Measurements from ENCODE around the gene NADK.
A peak's percentile ranks its signal among the peaks of the same experiment; 100 is the strongest.

Gene NADK

GRCh38 chr1:1797731-1798341 is 19.6 kb upstream of the NADK start:
- Histone ChIP-seq H3K79me2 (ENCODE audit: insufficient read depth, low read length) (peaks cover 84% of the 10 kb centered on the region), H3K36me3 (ENCODE audit: insufficient read depth, low read length) (peaks cover 94% of the 10 kb centered on the region)

GRCh38 chr1:1796466-1796865 is 18.2 kb upstream of the NADK start:
- Histone ChIP-seq H3K27ac (ENCODE audit: low read length) (no peak overlapping the region), H3K9ac (ENCODE audit: low read depth, low read length) (no peak overlapping the region), H4K20me1 (ENCODE audit: insufficient read depth, low read length) (peaks cover 62% of the 10 kb centered on the region), H3K79me2 (ENCODE audit: insufficient read depth, low read length) (peaks cover 80% of the 10 kb centered on the region), H3K36me3 (ENCODE audit: insufficient read depth, low read length) (peaks cover 92% of the 10 kb centered on the region), H3K9me3 (ENCODE audit: insufficient read depth, low read length, severe bottlenecking) (no peaks in the 10 kb centered on the region), H3K4me1 (ENCODE audit: insufficient read depth, low read length) (no peaks in the 10 kb centered on the region), H3K4me3 (ENCODE audit: low read depth in 1 of 2, low read length in 2 of 2) (no peak overlapping the region), H3K27me3 (ENCODE audit: insufficient read depth, low read length, poor library complexity) (no peaks in the 10 kb centered on the region), H3K4me2 (ENCODE audit: insufficient read depth, low read length) (no peak overlapping the region), H2AFZ (ENCODE audit: low read depth, low read length) (no peak overlapping the region)
- ATAC-seq (ENCODE audit: insufficient read depth, low read depth) (peak; percentile 57; the same call in 1 of the 3 replicates), DNase-seq (no peak)
- TF ChIP-seq EZH2 (IDR thresholded peaks at IDR 0.05; ENCODE audit: borderline replicate concordance, low read depth, low read length, severe bottlenecking) (no peak), CTCF (IDR thresholded peaks at IDR 0.05; ENCODE audit: borderline replicate concordance, extremely low read depth, low read length, poor library complexity, severe bottlenecking) (peak; percentile 46)

More at GRCh38 chr1:1797731-1798341, 19.6 kb upstream of the NADK start:
- Histone ChIP-seq H3K4me1 (ENCODE audit: insufficient read depth, low read length) (no peaks in the 10 kb centered on the region), H3K9ac (ENCODE audit: low read depth, low read length) (no peak overlapping the region), H4K20me1 (ENCODE audit: insufficient read depth, low read length) (peaks cover 57% of the 10 kb centered on the region), H3K4me3 (ENCODE audit: low read depth in 1 of 2, low read length in 2 of 2) (no peak overlapping the region), H3K27me3 (ENCODE audit: insufficient read depth, low read length, poor library complexity) (no peaks in the 10 kb centered on the region), H3K9me3 (ENCODE audit: insufficient read depth, low read length, severe bottlenecking) (no peaks in the 10 kb centered on the region), H3K27ac (ENCODE audit: low read length) (no peak overlapping the region), H2AFZ (ENCODE audit: low read depth, low read length) (no peak overlapping the region), H3K4me2 (ENCODE audit: insufficient read depth, low read length) (no peak overlapping the region)
- TF ChIP-seq EZH2 (IDR thresholded peaks at IDR 0.05; ENCODE audit: borderline replicate concordance, low read depth, low read length, severe bottlenecking): no peak
- TF ChIP-seq CTCF (IDR thresholded peaks at IDR 0.05; ENCODE audit: borderline replicate concordance, extremely low read depth, low read length, poor library complexity, severe bottlenecking): no peak
- ATAC-seq (ENCODE audit: insufficient read depth, low read depth): no peak
- no peak for DNase-seq

GRCh38 chr1:1794999-1795398 is 16.7 kb upstream of the NADK start:
- no peak for TF ChIP-seq EZH2 (IDR thresholded peaks at IDR 0.05; ENCODE audit: borderline replicate concordance, low read depth, low read length, severe bottlenecking)
- peak; percentile 5 for TF ChIP-seq CTCF (IDR thresholded peaks at IDR 0.05; ENCODE audit: borderline replicate concordance, extremely low read depth, low read length, poor library complexity, severe bottlenecking)
- peaks cover 73% of the 10 kb centered on the region for H3K79me2 ChIP-seq (ENCODE audit: insufficient read depth, low read length)
- H3K27ac ChIP-seq (ENCODE audit: low read length): no peak overlapping the region
- H3K4me1 ChIP-seq (ENCODE audit: insufficient read depth, low read length): no peaks in the 10 kb centered on the region
- H3K4me3 ChIP-seq (ENCODE audit: low read depth in 1 of 2, low read length in 2 of 2): no peak overlapping the region
- no peak overlapping the region for H3K9ac ChIP-seq (ENCODE audit: low read depth, low read length)
- ATAC-seq (ENCODE audit: insufficient read depth, low read depth) (no peak), DNase-seq (no peak)
- H3K9me3 ChIP-seq (ENCODE audit: insufficient read depth, low read length, severe bottlenecking): no peaks in the 10 kb centered on the region
- no peak overlapping the region for H2AFZ ChIP-seq (ENCODE audit: low read depth, low read length)
- no peaks in the 10 kb centered on the region for H3K27me3 ChIP-seq (ENCODE audit: insufficient read depth, low read length, poor library complexity)
- peaks cover 63% of the 10 kb centered on the region for H4K20me1 ChIP-seq (ENCODE audit: insufficient read depth, low read length)
- H3K36me3 ChIP-seq (ENCODE audit: insufficient read depth, low read length): peaks cover 91% of the 10 kb centered on the region
- no peak overlapping the region for H3K4me2 ChIP-seq (ENCODE audit: insufficient read depth, low read length)

Data from DND-41 (cell line).